Mucosa of descending colon (tissue), 3 donors: Measurements from ENCODE around the gene ARMC12. TPM values are rescaled to one million over a fixed set of nuclear protein-coding genes. Genes with fewer than 3 reads are reported as not detected.
A peak's percentile ranks its signal among the peaks of the same experiment; 100 is the strongest.

ENCODE experiments used
- ATAC-seq: fragments of 200-7000 bp; cut with Tn5 transposase; one replicate; pipeline ENCODE4 v1.9.1; 2020; ENCODE audit warnings: mild to moderate bottlenecking, moderate library complexity
- DNase-seq, 3 donors: peaks; one replicate each; pipeline ENCODE4 v3.0.0-alpha.2; 2020
- H3K36me3 ChIP-seq: fragments of 200-600 bp; one replicate; pipeline ENCODE4 v1.8.0; 2021; ENCODE audit warnings: low read depth, mild to moderate bottlenecking
- H3K4me1 ChIP-seq: fragments of 200-600 bp; one replicate; pipeline ENCODE4 v1.8.0; 2021; ENCODE audit warnings: low read depth, mild to moderate bottlenecking
- H3K4me3 ChIP-seq: fragments of 200-600 bp; one replicate; pipeline ENCODE4 v1.8.0; 2021; ENCODE audit warnings: mild to moderate bottlenecking
- H3K9me3 ChIP-seq: fragments of 200-600 bp; one replicate; pipeline ENCODE4 v1.8.0; 2021; ENCODE audit warnings: mild to moderate bottlenecking
- CTCF ChIP-seq: fragments of 200-600 bp; IDR thresholded peaks from one replicate; pipeline ENCODE4 v1.8.0; 2022; ENCODE audit warnings: antibody characterized with exemption, mild to moderate bottlenecking
- intact Hi-C, 2 donors: fragments of 100-400 bp; cut with DNase I in 1 of 2; cut with micrococcal nuclease in 1 of 2; formaldehyde crosslinking; loops; one replicate each; pipeline versions ENCODE4 v1.11.0 to v1.11.1; 2022; cut with DNase I, micrococcal nuclease
- total RNA-seq, 3 donors: library from RNA; stranded (reverse); fragmentation: NEBNext Ultra II Directional in 2 of 3; extraction: Animal tissue kit (Norgen Biotek cat#: 25700) in 2 of 3; gene quantifications; one replicate each; pipeline versions ENCODE4 v1.2.1 to v1.2.4, GENCODE V29; 2021 to 2023
- donor health status: DM: no; HTN: no; CAD: no; lungs with moderate emphysema.
- donor health status: DM: no; HTN: no; CAD: no.
- donor health status: DM: no; HTN: yes; CAD: no.

ARMC12 gene
- total RNA-seq, 3 donors from 2014 or later = 0.31 to 0.55 (median 0.44) TPM

GRCh38 chr6:35780719-35781118, 43.9 kb downstream of the ARMC12 start, which contains the start of gene CLPSL1:
Gene CLPSL1 (plus strand): TSS chr6:35781019. CDS start chr6:35781111, 92 bp downstream.
- no peak for TF ChIP-seq CTCF
- no peak for ATAC-seq
- H3K4me1 ChIP-seq = no peaks in the 10 kb centered on the region
- DNase-seq = no peak
- no peak within 1 kb of the TSS for H3K4me3 ChIP-seq
- no peaks in the 10 kb centered on the region for H3K9me3 ChIP-seq
- intact Hi-C loops = no loop called here
- H3K36me3 ChIP-seq = no peaks in the 10 kb centered on the region

GRCh38 chr6:35781290-35781689, 44.5 kb downstream of the ARMC12 start:
- no peak for ATAC-seq
- no peak for TF ChIP-seq CTCF
- H3K4me1 ChIP-seq = no peaks in the 10 kb centered on the region
- H3K4me3 ChIP-seq = no peak overlapping the region
- no peaks in the 10 kb centered on the region for H3K9me3 ChIP-seq
- no peak for DNase-seq
- H3K36me3 ChIP-seq = no peaks in the 10 kb centered on the region
- intact Hi-C loops = no loop called here

- intact Hi-C loops = no loop called here
- Histone ChIP-seq H3K4me3 (no peak overlapping the region), H3K9me3 (no peaks in the 10 kb centered on the region), H3K4me1 (no peaks in the 10 kb centered on the region), H3K36me3 (no peaks in the 10 kb centered on the region)
- no peak for TF ChIP-seq CTCF
- ATAC-seq (no peak), DNase-seq (no peak)
Measured at GRCh38 chr6:35782424-35782823, 45.6 kb downstream of the ARMC12 start.

GRCh38 chr6:35784200-35784599, 47.4 kb downstream of the ARMC12 start:
- Histone ChIP-seq H3K4me1 (no peaks in the 10 kb centered on the region), H3K9me3 (no peaks in the 10 kb centered on the region), H3K4me3 (no peak overlapping the region), H3K36me3 (no peaks in the 10 kb centered on the region)
- intact Hi-C loops = no loop called here
- no peak for DNase-seq
- ATAC-seq = no peak
- no peak for TF ChIP-seq CTCF

- TF ChIP-seq CTCF = no peak
- Histone ChIP-seq H3K4me1 (no peaks in the 10 kb centered on the region), H3K9me3 (no peaks in the 10 kb centered on the region), H3K36me3 (no peaks in the 10 kb centered on the region), H3K4me3 (no peak overlapping the region)
- intact Hi-C loops = no loop called here
- ATAC-seq = no peak
- DNase-seq = no peak
Measured at GRCh38 chr6:35786272-35786671, 49.4 kb downstream of the ARMC12 start.

- peak; percentile 21 for ATAC-seq
- H3K4me3 ChIP-seq = no peak overlapping the region
Measured at GRCh38 chr6:35786810-35787209, 50.0 kb downstream of the ARMC12 start.

More at GRCh38 chr6:35786810-35787209, 50.0 kb downstream of the ARMC12 start:
- no peak for TF ChIP-seq CTCF
- intact Hi-C loops = no loop called here
- Histone ChIP-seq H3K36me3 (no peaks in the 10 kb centered on the region), H3K4me1 (no peaks in the 10 kb centered on the region), H3K9me3 (no peaks in the 10 kb centered on the region)
- no peak for DNase-seq
